H1 (cell line): ENCODE data around the gene EID1. TPM values are rescaled to one million over a fixed set of nuclear protein-coding genes. Genes with fewer than 3 reads are reported as not detected.

Experiments
- CTCF ChIA-PET: fragments of 300-600 bp; sonication (Branson Sonifier 250); formaldehyde crosslinking; loops from one replicate; lab custom pipeline; 2021; ENCODE audit not compliant: partially characterized antibody; lab: Charles Lee
- POLR2A ChIA-PET: fragments of 300-600 bp; sonication (Branson Sonifier 250); formaldehyde crosslinking; loops from one replicate; lab custom pipeline; 2021; ENCODE audit warnings: inconsistent platforms; ENCODE audit not compliant: partially characterized antibody; lab: Charles Lee
- DNase-seq, 2 experiments: peaks; one replicate each; pipeline versions ENCODE4 v3.0.0 to v3.0.0-alpha.2; 2010 to 2022; ENCODE audit warnings: low spot score in 2 of 2, low read depth in 1 of 2, mixed read lengths in 1 of 2
- FAIRE-seq: peaks from 2 replicates; lab custom pipeline; 2011; peaks lifted over from hg19 to GRCh38; lab: Jason Lieb, UNC
- H2AFZ ChIP-seq: 2 replicates; pipeline ENCODE4 v1.8.1; 2012; ENCODE audit warnings: low read length, inconsistent platforms
- H2AK5ac ChIP-seq: 2 replicates; pipeline ENCODE4 v1.6.1; 2013; ENCODE audit warnings: low read depth, low read length
- H2BK120ac ChIP-seq: replicated peaks from 2 replicates; pipeline ENCODE3; 2013; ENCODE audit warnings: low read depth, low read length, inconsistent platforms
- H2BK12ac ChIP-seq: 2 replicates; pipeline ENCODE4 v1.6.1; 2013; ENCODE audit warnings: low read depth, low read length
- H2BK15ac ChIP-seq: 2 replicates; pipeline ENCODE4 v1.6.1; 2013; ENCODE audit warnings: low read length
- H2BK20ac ChIP-seq: 2 replicates; pipeline ENCODE4 v1.6.1; 2013; ENCODE audit warnings: low read length
- H2BK5ac ChIP-seq: 2 replicates; pipeline ENCODE4 v1.6.1; 2013; ENCODE audit warnings: low read depth, low read length
- H3K14ac ChIP-seq: 2 replicates; pipeline ENCODE4 v1.6.1; 2013; ENCODE audit warnings: inconsistent platforms; ENCODE audit not compliant: insufficient read length
- H3K18ac ChIP-seq: 2 replicates; pipeline ENCODE4 v1.6.1; 2013; ENCODE audit warnings: low read length; ENCODE audit errors: extremely low read depth
- H3K23ac ChIP-seq: 2 replicates; pipeline ENCODE4 v1.6.1; 2013; ENCODE audit warnings: inconsistent platforms; ENCODE audit not compliant: insufficient read length
- H3K23me2 ChIP-seq: 2 replicates; pipeline ENCODE4 v1.6.1; 2013; ENCODE audit warnings: low read depth, low read length
- H3K27ac ChIP-seq: 2 replicates; pipeline ENCODE4 v1.6.1; 2011; ENCODE audit warnings: low read depth, low read length, inconsistent platforms
- H3K27me3 ChIP-seq, 4 experiments: replicated peaks in 1 of 4; 1 replicate in 1 of 4; 2 replicates in 3 of 4; pipeline versions ENCODE4 v1.6.1 to v1.8.1; 2011 to 2013; ENCODE audit warnings: low read length in 3 of 4, mild to moderate bottlenecking in 3 of 4, inconsistent platforms in 2 of 4, mixed read lengths in 2 of 4, moderate library complexity in 1 of 4; ENCODE audit not compliant: control insufficient read depth in 3 of 4, insufficient read depth in 3 of 4; ENCODE audit errors: extremely low read depth in 1 of 4
- H3K36me3 ChIP-seq, 4 experiments: 2 replicates each; pipeline versions ENCODE4 v1.6.1 to v1.8.1; 2011 to 2013; ENCODE audit warnings: mild to moderate bottlenecking in 4 of 4, low read length in 3 of 4, moderate library complexity in 2 of 4, control low read depth in 1 of 4, inconsistent platforms in 1 of 4; ENCODE audit not compliant: insufficient read depth in 4 of 4, control insufficient read depth in 2 of 4
- H3K4ac ChIP-seq: replicated peaks from 2 replicates; pipeline ENCODE3; 2013; ENCODE audit warnings: low read length, low read depth, mixed read lengths, inconsistent platforms; ENCODE audit not compliant: insufficient read length
- H3K4me1 ChIP-seq, 4 experiments: replicated peaks in 1 of 4; 1 replicate in 1 of 4; 2 replicates in 3 of 4; pipeline versions ENCODE4 v1.6.1 to v1.8.1; 2011 to 2013; ENCODE audit warnings: low read length in 3 of 4, inconsistent platforms in 2 of 4, mixed read lengths in 1 of 4; ENCODE audit not compliant: insufficient read depth in 4 of 4, control insufficient read depth in 3 of 4
- H3K4me2 ChIP-seq, 2 experiments: 2 replicates each; pipeline versions ENCODE4 v1.6.1 to v1.8.1; 2011 to 2013; ENCODE audit warnings: low read depth in 2 of 2, low read length in 2 of 2, control low read depth in 1 of 2, inconsistent platforms in 1 of 2, mild to moderate bottlenecking in 1 of 2; ENCODE audit not compliant: insufficient read depth in 1 of 2
- H3K4me3 ChIP-seq, 4 experiments: fragments of 200-600, 300-600 bp in 1 of 4; sonication (generic), shearing (Covaris generic), sonication (Bioruptor Twin) in 1 of 4; 2 replicates each; pipeline versions ENCODE4 v1.5.1 to v1.8.1; 2011 to 2016; ENCODE audit warnings: low read length in 4 of 4, low read depth in 3 of 4, control low read depth in 2 of 4, inconsistent platforms in 2 of 4, mild to moderate bottlenecking in 2 of 4, mixed read lengths in 1 of 4, moderate library complexity in 1 of 4; ENCODE audit not compliant: insufficient read depth in 2 of 4; ENCODE audit errors: extremely low read depth in 1 of 4
- H3K56ac ChIP-seq: replicated peaks from 2 replicates; pipeline ENCODE3; 2013; ENCODE audit warnings: low read depth, mild to moderate bottlenecking, mixed read lengths, low read length, inconsistent platforms; ENCODE audit not compliant: insufficient read length
- H3K79me1 ChIP-seq: 2 replicates; pipeline ENCODE4 v1.6.1; 2013; ENCODE audit warnings: low read depth, low read length, control low read depth
- H3K79me2 ChIP-seq, 2 experiments: 2 replicates each; pipeline versions ENCODE4 v1.6.1 to v1.8.1; 2012 to 2013; ENCODE audit warnings: low read length in 2 of 2, mild to moderate bottlenecking in 2 of 2, inconsistent platforms in 1 of 2; ENCODE audit not compliant: insufficient read depth in 2 of 2, control insufficient read depth in 1 of 2
- H3K9ac ChIP-seq, 4 experiments: replicated peaks in 1 of 4; 1 replicate in 1 of 4; 2 replicates in 3 of 4; pipeline versions ENCODE4 v1.6.1 to v1.8.1; 2011 to 2013; ENCODE audit warnings: low read depth in 3 of 4, low read length in 3 of 4, control low read depth in 2 of 4, mild to moderate bottlenecking in 2 of 4, moderate library complexity in 2 of 4, inconsistent platforms in 1 of 4; ENCODE audit errors: extremely low read depth in 1 of 4
- H3K9me3 ChIP-seq, 2 experiments: 2 replicates each; pipeline versions ENCODE4 v1.6.1 to v1.8.1; 2012 to 2013; ENCODE audit warnings: mild to moderate bottlenecking in 2 of 2, moderate library complexity in 2 of 2, control low read depth in 1 of 2, inconsistent platforms in 1 of 2, low read depth in 1 of 2, low read length in 1 of 2, mixed read lengths in 1 of 2; ENCODE audit not compliant: insufficient read depth in 2 of 2
- H4K20me1 ChIP-seq, 2 experiments: replicated peaks in 1 of 2; 2 replicates each; pipeline versions ENCODE3 to v1.8.1; 2011 to 2013; ENCODE audit warnings: inconsistent platforms in 2 of 2, low read length in 2 of 2, mild to moderate bottlenecking in 1 of 2; ENCODE audit not compliant: insufficient read depth in 2 of 2, control insufficient read depth in 1 of 2
- H4K5ac ChIP-seq: 2 replicates; pipeline ENCODE4 v1.6.1; 2013; ENCODE audit warnings: low read length, low read depth, mixed read lengths, inconsistent platforms; ENCODE audit not compliant: insufficient read length
- H4K8ac ChIP-seq: 2 replicates; pipeline ENCODE4 v1.8.0; 2013; ENCODE audit warnings: mild to moderate bottlenecking, moderate library complexity, low read length, inconsistent platforms; ENCODE audit not compliant: insufficient read depth; ENCODE audit errors: extremely low read depth
- H4K91ac ChIP-seq: replicated peaks from 2 replicates; pipeline ENCODE3; 2013; ENCODE audit warnings: low read length, mixed read lengths, inconsistent platforms; ENCODE audit not compliant: insufficient read length
- CBX5 ChIP-seq: fragments of 300-800, 300-1000 bp; sonication (generic); IDR thresholded peaks from 2 replicates; pipeline ENCODE4 v1.7.1; 2016; ENCODE audit warnings: antibody characterized with exemption, low read length, low read depth
- CBX8 ChIP-seq: fragments of 300-800, 300-1000 bp; sonication (generic); IDR thresholded peaks from 2 replicates; pipeline ENCODE4 v1.7.1; 2016; ENCODE audit warnings: low read depth, low read length, borderline replicate concordance
- EP300 ChIP-seq, 2 experiments: IDR thresholded peaks; 1 replicate in 1 of 2; 2 replicates in 1 of 2; pipeline ENCODE4 v1.6.1; 2011 to 2012; ENCODE audit warnings: low read depth in 2 of 2, low read length in 2 of 2, mild to moderate bottlenecking in 2 of 2, borderline replicate concordance in 1 of 2, inconsistent platforms in 1 of 2, moderate library complexity in 1 of 2
- GABPA ChIP-seq: IDR thresholded peaks from 2 replicates; pipeline ENCODE4 v1.6.1; 2011; ENCODE audit warnings: mild to moderate bottlenecking, low read length, moderate library complexity, borderline replicate concordance; ENCODE audit not compliant: insufficient read depth
- KDM5A ChIP-seq: fragments of 200-600 bp; IDR thresholded peaks from 2 replicates; pipeline ENCODE4 v1.7.1; 2012; ENCODE audit warnings: mild to moderate bottlenecking, low read length, inconsistent platforms, mixed read lengths
- NANOG ChIP-seq: IDR thresholded peaks from 2 replicates; pipeline ENCODE4 v1.6.1; 2011; ENCODE audit warnings: low read length, low read depth, mild to moderate bottlenecking, inconsistent platforms; ENCODE audit not compliant: insufficient read depth, poor library complexity, severe bottlenecking
- POLR2A ChIP-seq, 2 experiments: IDR thresholded peaks; 1 replicate in 1 of 2; 2 replicates in 1 of 2; pipeline ENCODE4 v1.6.1; 2011; ENCODE audit warnings: low read depth in 2 of 2, low read length in 2 of 2, mild to moderate bottlenecking in 2 of 2; ENCODE audit errors: control extremely low read depth in 1 of 2
- POLR2AphosphoS5 ChIP-seq: IDR thresholded peaks from 2 replicates; pipeline ENCODE4 v1.6.1; 2011; ENCODE audit warnings: low read depth, low read length
- RFX5 ChIP-seq: IDR thresholded peaks from 2 replicates; pipeline ENCODE4 v1.6.1; 2011; ENCODE audit warnings: low read depth, low read length, improper control_type of control experiment, borderline replicate concordance
- TAF7 ChIP-seq: optimal IDR thresholded peaks from 2 replicates; pipeline ENCODE3; 2011; ENCODE audit warnings: low read depth, mild to moderate bottlenecking, inconsistent platforms, low read length, moderate library complexity, borderline replicate concordance
- TBP ChIP-seq: IDR thresholded peaks from 2 replicates; pipeline ENCODE4 v1.6.1; 2011; ENCODE audit warnings: low read depth, low read length, improper control_type of control experiment
- WGBS, 2 experiments: shearing (Covaris generic) in 1 of 2; methylation state at CpG; one replicate each; pipeline versions ENCODE4 v1.1.6 to v1.1.7; 2013 to 2015; ENCODE audit warnings: low lambda C conversion rate in 2 of 2, mixed read lengths in 2 of 2, inconsistent platforms in 1 of 2, low coverage in 1 of 2, missing lambda C conversion rate in 1 of 2; ENCODE audit not compliant: insufficient replicate concordance in 2 of 2, insufficient coverage in 1 of 2, insufficient read length in 1 of 2; ENCODE audit errors: extremely low coverage in 1 of 2, missing lambda C conversion rate in 1 of 2; 5-methylcytosine and 5-hydroxymethylcytosine counted together
- polyA plus RNA-seq, 7 experiments: library from polyadenylated mRNA; depleted of rRNA in 3 of 7; stranded (reverse) in 5 of 7; unstranded in 2 of 7; fragments of >200 nt in 5 of 7; fragments of 200-250 nt in 2 of 7; gene quantifications; 1 replicate in 5 of 7; 2 replicates in 1 of 7; 4 replicates in 1 of 7; pipeline versions ENCODE4 v1.2.1 to v1.2.3, GENCODE V29; 2011 to 2013; ENCODE audit warnings: missing spikeins in 2 of 7, mixed read lengths in 2 of 7
- total RNA-seq: library from RNA; stranded (reverse); fragmentation: NEBNext Ultra II Directional; extraction: Animal tissue kit (Norgen Biotek cat#: 25700); gene quantifications from 2 replicates; pipeline ENCODE4 v1.2.1, GENCODE V29; 2021

EID1 gene
- total and polyA plus RNA-seq, 2 of the 8 experiments (the other 6 are each of a cell fraction or from before 2014, with no cell fraction given): 101 to 110 TPM

DNA sequence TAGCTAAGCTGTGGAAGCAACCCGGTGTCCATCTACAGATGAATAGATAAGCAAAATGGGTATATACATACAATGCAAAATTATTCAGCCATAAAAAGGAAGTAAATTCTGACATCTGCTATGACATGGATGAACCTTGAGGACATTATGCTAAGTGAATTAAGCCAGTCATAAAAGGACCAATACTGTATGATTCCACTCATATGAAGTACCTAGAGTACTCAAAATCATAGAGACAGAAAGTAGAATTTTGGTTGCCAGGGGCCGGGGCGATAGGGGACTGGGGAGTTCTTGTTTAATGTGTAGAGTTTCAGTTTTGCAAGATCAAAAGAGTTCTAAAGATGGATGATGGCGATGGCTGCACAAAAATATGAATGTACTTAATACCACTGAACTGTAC is 10.3 kb downstream of the EID1 start:
- DNase-seq (no peak), FAIRE-seq (no peak)
- H3K4ac ChIP-seq: no peak overlapping the region
- H3K56ac ChIP-seq: no peak overlapping the region
- no peaks in the 10 kb centered on the region for H3K79me1 ChIP-seq
- no peak overlapping the region for H2BK5ac ChIP-seq
- no peak overlapping the region for H4K91ac ChIP-seq
- H2BK15ac ChIP-seq: no peak overlapping the region
- no peak overlapping the region for H3K18ac ChIP-seq
- no peak overlapping the region for H2BK20ac ChIP-seq
- H3K4me3 ChIP-seq: no peak overlapping the region
- H4K5ac ChIP-seq: no peak overlapping the region
- no peaks in the 10 kb centered on the region for H3K79me2 ChIP-seq
- H3K4me2 ChIP-seq: no peak overlapping the region
- H3K23me2 ChIP-seq: no peaks in the 10 kb centered on the region
- H2AK5ac ChIP-seq: no peak overlapping the region
- ChIA-PET POLR2A (no interaction called here), CTCF (interaction anchor here (0.9 to 1.9 kb wide), 4 partner anchors 26 to 174 kb away, joined by 3 to 8 read pairs (median 4); no protein-coding TSS in a partner anchor)
- no peaks in the 10 kb centered on the region for H3K4me1 ChIP-seq
- no peak overlapping the region for H3K27ac ChIP-seq
- H3K23ac ChIP-seq: no peak overlapping the region
- WGBS, 2 experiments: 87% methylated on average over 4 of the region's 4 CpGs; no CpG with 5 or more reads in 1 of the 2 experiments
- no peaks in the 10 kb centered on the region for H4K20me1 ChIP-seq
- no peak overlapping the region for H2AFZ ChIP-seq
- no peak overlapping the region for H3K9ac ChIP-seq
- no peaks in the 10 kb centered on the region for H3K36me3 ChIP-seq
- no peaks in the 10 kb centered on the region for H3K9me3 ChIP-seq
- H2BK12ac ChIP-seq: no peak overlapping the region
- no peak overlapping the region for H4K8ac ChIP-seq
- H2BK120ac ChIP-seq: no peak overlapping the region
- no peak overlapping the region for H3K14ac ChIP-seq
- H3K27me3 ChIP-seq: no peaks in the 10 kb centered on the region
- no peak for TF ChIP-seq CBX5
- no peak for TF ChIP-seq POLR2AphosphoS5
- TF ChIP-seq GABPA: no peak
- TF ChIP-seq RFX5: no peak
- TF ChIP-seq POLR2A (IDR thresholded peaks at IDR 0.05; ENCODE audit: control extremely low read depth in 1 of 2, low read depth in 2 of 2, low read length in 2 of 2): no peak
- TF ChIP-seq CBX8: no peak
- no peak for TF ChIP-seq KDM5A
- no peak for TF ChIP-seq TAF7
- no peak for TF ChIP-seq EP300 (IDR thresholded peaks at IDR 0.05; ENCODE audit: borderline replicate concordance in 1 of 2, low read depth in 2 of 2, low read length in 2 of 2)
- TF ChIP-seq NANOG: no peak
- no peak for TF ChIP-seq TBP
